ENCODE data around the gene SKAP1.
"Not testable (repeated sequence)": the region's sequence is repeated elsewhere in the genome, so short reads cannot be mapped to it uniquely, and the experiment has no call there.

Gene SKAP1

GRCh38 chr17:48427598-48427997, 2.4 kb downstream of the SKAP1 start:
- no peak for DNase-seq (ENCODE audit: low read depth)
- H3K4me3 ChIP-seq (replicated peaks; ENCODE audit: low read depth, low read length): no peak overlapping the region
- TF ChIP-seq CTCF (IDR thresholded peaks at IDR 0.05; ENCODE audit: low read length, missing control alignments): no peak

GRCh38 chr17:48426761-48427500, 3.1 kb downstream of the SKAP1 start:
- DNase-seq (ENCODE audit: low read depth): no peak
- TF ChIP-seq CTCF (IDR thresholded peaks at IDR 0.05; ENCODE audit: low read length, missing control alignments): no peak
- H3K4me3 ChIP-seq (replicated peaks; ENCODE audit: low read depth, low read length): no peak overlapping the region

GRCh38 chr17:48426019-48426665, 3.9 kb downstream of the SKAP1 start:
- H3K4me3 ChIP-seq (replicated peaks; ENCODE audit: low read depth, low read length): no peak overlapping the region
- no peak for TF ChIP-seq CTCF (IDR thresholded peaks at IDR 0.05; ENCODE audit: low read length, missing control alignments)
- DNase-seq (ENCODE audit: low read depth): no peak

GRCh38 chr17:48422060-48422459, 8.0 kb downstream of the SKAP1 start:
- H3K4me3 ChIP-seq (replicated peaks; ENCODE audit: low read depth, low read length); DNase-seq (ENCODE audit: low read depth): not testable (repeated sequence)

- TF ChIP-seq CTCF (IDR thresholded peaks at IDR 0.05; ENCODE audit: low read length, missing control alignments): no peak
- no peak overlapping the region for H3K4me3 ChIP-seq (replicated peaks; ENCODE audit: low read depth, low read length)
- no peak for DNase-seq (ENCODE audit: low read depth)
These were observed 9.2 kb downstream of the SKAP1 start for GRCh38 chr17:48420823-48421222.

GRCh38 chr17:48416971-48417370, 13.0 kb downstream of the SKAP1 start:
- no peak overlapping the region for H3K4me3 ChIP-seq (replicated peaks; ENCODE audit: low read depth, low read length)
- DNase-seq (ENCODE audit: low read depth): no peak
- no peak for TF ChIP-seq CTCF (IDR thresholded peaks at IDR 0.05; ENCODE audit: low read length, missing control alignments)

GRCh38 chr17:48413613-48414405, 16.2 kb downstream of the SKAP1 start:
- no peak for DNase-seq (ENCODE audit: low read depth)
- no peak overlapping the region for H3K4me3 ChIP-seq (replicated peaks; ENCODE audit: low read depth, low read length)
- TF ChIP-seq CTCF (IDR thresholded peaks at IDR 0.05; ENCODE audit: low read length, missing control alignments): no peak

Data from fibroblast of pulmonary artery (primary cell).